Activated CD4-positive, alpha-beta T cell treated with anti-CD3 and anti-CD28 coated beads, Interleukin-2, amount 10 ng/mL, durations not matched to agents 7 days and 5 days (primary cell): Measurements from ENCODE around the gene STXBP4. TPM values are rescaled to one million over a fixed set of nuclear protein-coding genes. Genes with fewer than 3 reads are reported as not detected.

ENCODE experiments used
- CTCF ChIA-PET: fragments of 350-600 bp; sonication (Branson Sonifier 250); formaldehyde crosslinking; loops from one replicate; lab custom pipeline; 2021; ENCODE audit warnings: antibody characterized with exemption; lab: Charles Lee
- POLR2A ChIA-PET: fragments of 350-600 bp; sonication (Branson Sonifier 250); formaldehyde crosslinking; loops from one replicate; lab custom pipeline; 2021; ENCODE audit warnings: antibody characterized with exemption; lab: Charles Lee
- DNase-seq: peaks from one replicate; pipeline ENCODE4 v3.0.0-alpha.2; 2020
- H3K27ac Mint-ChIP-seq: one replicate; pipeline ENCODE4 v1.8.0; 2021; ENCODE audit warnings: mild to moderate bottlenecking, moderate library complexity, mixed read lengths
- H3K27me3 Mint-ChIP-seq: one replicate; pipeline ENCODE4 v1.8.0; 2021; ENCODE audit warnings: mixed read lengths
- H3K36me3 Mint-ChIP-seq: one replicate; pipeline ENCODE4 v1.8.0; 2021; ENCODE audit warnings: low read depth, mixed read lengths
- H3K4me1 Mint-ChIP-seq: one replicate; pipeline ENCODE4 v1.8.0; 2021; ENCODE audit warnings: mixed read lengths
- H3K4me3 Mint-ChIP-seq: one replicate; pipeline ENCODE4 v1.8.0; 2021; ENCODE audit warnings: mild to moderate bottlenecking, moderate library complexity, mixed read lengths
- H3K9me3 Mint-ChIP-seq: one replicate; pipeline ENCODE4 v1.8.0; 2021; ENCODE audit warnings: mixed read lengths
- total RNA-seq, 2 experiments: library from RNA; stranded (reverse); gene quantifications; one replicate each; pipeline ENCODE4 v1.2.3, GENCODE V29; 2021

Gene STXBP4
- total RNA-seq, 2 experiments from 2014 or later = 5.5 to 6.2 TPM

- Mint-ChIP-seq H3K4me3 (no peak overlapping the region), H3K36me3 (peaks cover 2% of the 10 kb centered on the region), H3K27me3 (no peaks in the 10 kb centered on the region), H3K9me3 (no peaks in the 10 kb centered on the region), H3K27ac (no peak overlapping the region), H3K4me1 (no peaks in the 10 kb centered on the region)
- DNase-seq = no peak
- ChIA-PET CTCF (no interaction called here), POLR2A (no interaction called here)
Observed at GRCh38 chr17:55174133-55174532, 205.6 kb downstream of the STXBP4 start.

- Mint-ChIP-seq H3K27ac (no peak overlapping the region), H3K27me3 (no peaks in the 10 kb centered on the region), H3K4me3 (no peak overlapping the region), H3K9me3 (no peaks in the 10 kb centered on the region), H3K4me1 (no peaks in the 10 kb centered on the region), H3K36me3 (peaks cover 2% of the 10 kb centered on the region)
- ChIA-PET CTCF (interaction anchor here (1.7 kb wide), 1 partner anchor 9 kb away, joined by 3 read pairs; no protein-coding TSS in a partner anchor), POLR2A (no interaction called here)
- DNase-seq = no peak
Observed at GRCh38 chr17:55175788-55176427, 207.3 kb downstream of the STXBP4 start.

- no peak for DNase-seq
- ChIA-PET POLR2A (no interaction called here), CTCF (no interaction called here)
- Mint-ChIP-seq H3K4me3 (no peak overlapping the region), H3K9me3 (no peaks in the 10 kb centered on the region), H3K27me3 (no peaks in the 10 kb centered on the region), H3K4me1 (no peaks in the 10 kb centered on the region), H3K27ac (no peak overlapping the region), H3K36me3 (peaks cover 2% of the 10 kb centered on the region)
Observed at GRCh38 chr17:55177159-55177854, 208.7 kb downstream of the STXBP4 start.

GRCh38 chr17:55177855-55178217, 209.3 kb downstream of the STXBP4 start:
- ChIA-PET POLR2A (no interaction called here), CTCF (no interaction called here)
- Mint-ChIP-seq H3K4me3 (no peak overlapping the region), H3K27ac (no peak overlapping the region), H3K27me3 (no peaks in the 10 kb centered on the region), H3K9me3 (no peaks in the 10 kb centered on the region), H3K36me3 (peaks cover 2% of the 10 kb centered on the region), H3K4me1 (no peaks in the 10 kb centered on the region)
- DNase-seq = no peak

- no peaks in the 10 kb centered on the region for H3K36me3 Mint-ChIP-seq
- no peak overlapping the region for H3K4me3 Mint-ChIP-seq
- no peaks in the 10 kb centered on the region for H3K4me1 Mint-ChIP-seq
- DNase-seq = no peak
- POLR2A ChIA-PET = no interaction called here
- no peak overlapping the region for H3K27ac Mint-ChIP-seq
- H3K9me3 Mint-ChIP-seq = no peaks in the 10 kb centered on the region
- CTCF ChIA-PET = interaction anchor here (0.8 kb wide), 1 partner anchor 35 kb away, joined by 3 read pairs; no protein-coding TSS in a partner anchor
- no peaks in the 10 kb centered on the region for H3K27me3 Mint-ChIP-seq
Observed at GRCh38 chr17:55186937-55187770, 218.6 kb downstream of the STXBP4 start.

- ChIA-PET CTCF (no interaction called here), POLR2A (no interaction called here)
- peaks cover 5% of the 10 kb centered on the region for H3K27me3 Mint-ChIP-seq
- no peaks in the 10 kb centered on the region for H3K9me3 Mint-ChIP-seq
- no peaks in the 10 kb centered on the region for H3K4me1 Mint-ChIP-seq
- no peaks in the 10 kb centered on the region for H3K36me3 Mint-ChIP-seq
- no peak overlapping the region for H3K4me3 Mint-ChIP-seq
- H3K27ac Mint-ChIP-seq = no peak overlapping the region
- DNase-seq = no peak
Observed at GRCh38 chr17:55190748-55191147, 222.2 kb downstream of the STXBP4 start.

GRCh38 chr17:55198690-55199370, 230.3 kb downstream of the STXBP4 start:
- Mint-ChIP-seq H3K9me3 (no peaks in the 10 kb centered on the region), H3K4me3 (no peak overlapping the region), H3K36me3 (no peaks in the 10 kb centered on the region), H3K27ac (no peak overlapping the region), H3K4me1 (no peaks in the 10 kb centered on the region), H3K27me3 (peaks cover 12% of the 10 kb centered on the region)
- ChIA-PET POLR2A (no interaction called here), CTCF (no interaction called here)
- no peak for DNase-seq

- Mint-ChIP-seq H3K27ac (no peak overlapping the region), H3K4me3 (no peak overlapping the region), H3K36me3 (no peaks in the 10 kb centered on the region), H3K9me3 (no peaks in the 10 kb centered on the region), H3K27me3 (peaks cover 17% of the 10 kb centered on the region), H3K4me1 (no peaks in the 10 kb centered on the region)
- POLR2A ChIA-PET = no interaction called here
- CTCF ChIA-PET = no interaction called here
- no peak for DNase-seq
Observed at GRCh38 chr17:55200904-55201303, 232.3 kb downstream of the STXBP4 start.

GRCh38 chr17:55201308-55201932, 232.9 kb downstream of the STXBP4 start:
- ChIA-PET POLR2A (no interaction called here), CTCF (no interaction called here)
- H3K9me3 Mint-ChIP-seq = no peaks in the 10 kb centered on the region
- no peak overlapping the region for H3K27ac Mint-ChIP-seq
- no peaks in the 10 kb centered on the region for H3K36me3 Mint-ChIP-seq
- no peak for DNase-seq
- no peaks in the 10 kb centered on the region for H3K4me1 Mint-ChIP-seq
- H3K27me3 Mint-ChIP-seq = peaks cover 17% of the 10 kb centered on the region
- no peak overlapping the region for H3K4me3 Mint-ChIP-seq

- Mint-ChIP-seq H3K4me1 (no peaks in the 10 kb centered on the region), H3K4me3 (no peak overlapping the region), H3K27me3 (peaks cover 17% of the 10 kb centered on the region), H3K36me3 (no peaks in the 10 kb centered on the region), H3K9me3 (no peaks in the 10 kb centered on the region), H3K27ac (no peak overlapping the region)
- DNase-seq = no peak
- CTCF ChIA-PET = interaction anchor here (0.6 kb wide), 1 partner anchor 9 kb away, joined by 3 read pairs; no protein-coding TSS in a partner anchor
- POLR2A ChIA-PET = no interaction called here
Observed at GRCh38 chr17:55202896-55203295, 234.3 kb downstream of the STXBP4 start.

GRCh38 chr17:55208078-55208812, 239.7 kb downstream of the STXBP4 start:
- DNase-seq = no peak
- Mint-ChIP-seq H3K4me3 (no peak overlapping the region), H3K27ac (no peak overlapping the region), H3K4me1 (no peaks in the 10 kb centered on the region), H3K27me3 (peaks cover 8% of the 10 kb centered on the region), H3K9me3 (no peaks in the 10 kb centered on the region), H3K36me3 (no peaks in the 10 kb centered on the region)
- POLR2A ChIA-PET = no interaction called here
- CTCF ChIA-PET = no interaction called here

GRCh38 chr17:55210292-55210691, 241.7 kb downstream of the STXBP4 start:
- ChIA-PET POLR2A (no interaction called here), CTCF (interaction anchor here (1.0 kb wide), 1 partner anchor 12 kb away, joined by 3 read pairs; no protein-coding TSS in a partner anchor)
- Mint-ChIP-seq H3K27me3 (peaks cover 1% of the 10 kb centered on the region), H3K9me3 (no peaks in the 10 kb centered on the region), H3K4me1 (no peaks in the 10 kb centered on the region), H3K4me3 (no peak overlapping the region), H3K36me3 (no peaks in the 10 kb centered on the region), H3K27ac (no peak overlapping the region)
- no peak for DNase-seq
